Measurements from ENCODE around the gene GLRA1.
"Not testable (repeated sequence)": the region's sequence is repeated elsewhere in the genome, so short reads cannot be mapped to it uniquely, and the experiment has no call there.

Gene GLRA1

DNA sequence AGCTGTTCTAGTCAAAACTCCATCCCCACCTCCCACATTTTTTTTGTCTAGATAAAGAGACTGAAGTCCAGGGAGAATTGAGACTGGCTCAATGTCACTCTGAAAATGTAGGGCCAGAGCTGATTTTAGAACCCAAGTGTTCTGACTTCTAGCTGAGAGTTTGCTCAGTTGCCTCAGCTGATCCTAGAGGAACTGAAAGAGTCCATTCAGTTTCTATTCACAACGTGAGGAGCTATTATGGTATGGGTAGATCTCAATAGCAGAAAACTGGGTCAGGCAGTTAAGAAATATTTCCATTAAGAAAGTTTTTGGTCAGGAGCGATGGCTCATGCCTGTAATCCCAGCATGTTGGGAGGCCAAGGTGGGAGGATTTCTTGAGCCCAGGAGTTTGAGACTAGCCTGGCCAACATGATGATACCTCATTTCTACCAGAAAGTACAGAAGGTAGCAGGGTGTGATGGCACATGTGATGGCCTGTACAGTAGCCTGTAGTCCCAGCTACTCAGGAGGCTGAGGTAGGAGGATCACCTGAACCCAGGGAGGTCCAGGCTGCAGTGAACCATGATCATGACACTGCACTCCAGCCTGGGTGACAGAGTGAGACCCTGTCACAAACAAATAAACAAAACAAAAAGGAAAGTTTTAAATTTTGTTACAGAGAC, 61.7 kb downstream of the GLRA1 start:
- Histone ChIP-seq H4K91ac (ENCODE audit: low read length) (no peak overlapping the region), H3K4ac (ENCODE audit: low read depth in 1 of 2, low read length in 2 of 2) (no peak overlapping the region), H3K9ac (ENCODE audit: low read length) (no peak overlapping the region), H3K4me1 (ENCODE audit: control insufficient read depth, insufficient read depth, low read depth, low read length) (no peaks in the 10 kb centered on the region), H2BK5ac (ENCODE audit: low read depth, low read length, poor library complexity, severe bottlenecking) (no peak overlapping the region), H3K27me3 (ENCODE audit: control insufficient read depth in 1 of 2, insufficient read depth in 1 of 2, low read length in 2 of 2) (peaks cover 0 to 4% of the 10 kb centered on the region in 2 experiments), H3K79me1 (replicated peaks; ENCODE audit: low read length, poor library complexity, severe bottlenecking) (no peaks in the 10 kb centered on the region), H2AK5ac (ENCODE audit: low read length, severe bottlenecking) (no peak overlapping the region), H2BK12ac (ENCODE audit: low read length in 2 of 2) (no peak overlapping the region), H3K14ac (ENCODE audit: low read length in 2 of 2) (no peak overlapping the region), H3K18ac (ENCODE audit: low read depth in 1 of 2, low read length in 2 of 2) (no peak overlapping the region), H3K4me3 (ENCODE audit: insufficient read depth in 1 of 2, low read depth in 1 of 2, low read length in 2 of 2) (no peak overlapping the region), H2AFZ (ENCODE audit: low read depth, low read length) (no peak overlapping the region), H3K23ac (ENCODE audit: low read length in 2 of 2) (no peak overlapping the region), H3K36me3 (ENCODE audit: control insufficient read depth in 1 of 2, insufficient read depth in 2 of 2, low read depth in 1 of 2, low read length in 2 of 2) (no peaks in the 10 kb centered on the region), H4K8ac (ENCODE audit: low read length) (no peak overlapping the region), H2BK120ac (ENCODE audit: low read depth, low read length) (no peak overlapping the region), H3K9me3 (ENCODE audit: control insufficient read depth, low read length) (no peaks in the 10 kb centered on the region), H2BK15ac (ENCODE audit: low read depth, poor library complexity, severe bottlenecking) (no peak overlapping the region), H3K4me2 (ENCODE audit: low read length, poor library complexity, severe bottlenecking) (no peak overlapping the region), H3K27ac (ENCODE audit: low read length, poor library complexity, severe bottlenecking) (no peak overlapping the region)
- 70% methylated on average over 2 of the region's 2 CpGs for WGBS
- DNase-seq: no peak

DNA sequence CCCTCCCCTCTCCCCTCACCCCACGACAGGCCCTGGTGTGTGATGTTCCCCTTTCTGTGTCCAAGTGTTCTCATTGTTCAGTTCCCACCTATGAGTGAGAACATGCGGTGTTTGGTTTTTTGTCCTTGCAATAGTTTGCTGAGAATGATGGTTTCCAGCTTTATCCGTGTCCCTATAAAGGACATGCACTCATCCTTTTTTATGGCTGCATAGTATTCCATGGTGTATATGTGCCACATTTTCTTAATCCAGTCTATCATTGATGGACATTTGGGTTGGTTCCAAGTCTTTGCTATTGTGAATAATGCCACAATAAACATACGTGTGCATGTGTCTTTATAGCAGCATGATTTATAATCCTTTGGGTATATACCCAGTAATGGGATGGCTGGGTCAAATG, 63.8 kb downstream of the GLRA1 start:
- not testable (repeated sequence) for H3K18ac ChIP-seq (ENCODE audit: low read depth in 1 of 2, low read length in 2 of 2); H2BK120ac ChIP-seq (ENCODE audit: low read depth, low read length); H2AFZ ChIP-seq (ENCODE audit: low read depth, low read length); H2BK15ac ChIP-seq (ENCODE audit: low read depth, poor library complexity, severe bottlenecking); H4K91ac ChIP-seq (ENCODE audit: low read length); H3K4ac ChIP-seq (ENCODE audit: low read depth in 1 of 2, low read length in 2 of 2); H3K4me3 ChIP-seq (ENCODE audit: insufficient read depth in 1 of 2, low read depth in 1 of 2, low read length in 2 of 2); H3K36me3 ChIP-seq (ENCODE audit: control insufficient read depth in 1 of 2, insufficient read depth in 2 of 2, low read depth in 1 of 2, low read length in 2 of 2); H3K27ac ChIP-seq (ENCODE audit: low read length, poor library complexity, severe bottlenecking); H3K14ac ChIP-seq (ENCODE audit: low read length in 2 of 2); H3K4me2 ChIP-seq (ENCODE audit: low read length, poor library complexity, severe bottlenecking); H3K9ac ChIP-seq (ENCODE audit: low read length); H2BK5ac ChIP-seq (ENCODE audit: low read depth, low read length, poor library complexity, severe bottlenecking); H3K27me3 ChIP-seq (ENCODE audit: control insufficient read depth in 1 of 2, insufficient read depth in 1 of 2, low read length in 2 of 2); H2BK12ac ChIP-seq (ENCODE audit: low read length in 2 of 2); DNase-seq; H4K8ac ChIP-seq (ENCODE audit: low read length); H3K23ac ChIP-seq (ENCODE audit: low read length in 2 of 2); H3K79me1 ChIP-seq (replicated peaks; ENCODE audit: low read length, poor library complexity, severe bottlenecking); H2AK5ac ChIP-seq (ENCODE audit: low read length, severe bottlenecking); H3K4me1 ChIP-seq (ENCODE audit: control insufficient read depth, insufficient read depth, low read depth, low read length); H3K9me3 ChIP-seq (ENCODE audit: control insufficient read depth, low read length)
- 33% methylated on average over 1 of the region's 4 CpGs for WGBS

DNA sequence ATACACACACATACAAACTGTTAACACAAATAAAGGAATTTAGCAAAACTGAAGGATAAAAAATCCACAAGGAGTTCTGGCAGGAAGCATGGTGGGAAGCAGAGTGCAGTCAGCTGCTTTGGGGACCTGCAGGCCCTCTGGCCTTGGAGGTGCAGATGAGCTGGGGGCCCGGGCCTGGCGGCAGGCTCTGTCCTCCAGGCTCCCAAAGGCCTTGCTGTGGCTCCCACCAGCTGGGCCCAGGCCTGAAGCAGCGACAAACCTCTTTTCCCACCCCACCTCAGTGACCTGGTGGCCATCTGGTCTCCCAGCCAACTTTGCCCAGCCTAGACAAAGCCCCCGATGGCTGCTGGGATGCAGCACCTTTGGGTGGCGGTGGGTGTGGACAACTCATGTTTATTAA, 67.8 kb downstream of the GLRA1 start:
- H2AFZ ChIP-seq (ENCODE audit: low read depth, low read length): no peak overlapping the region
- no peak overlapping the region for H4K91ac ChIP-seq (ENCODE audit: low read length)
- no peak overlapping the region for H2BK120ac ChIP-seq (ENCODE audit: low read depth, low read length)
- no peak overlapping the region for H3K4me2 ChIP-seq (ENCODE audit: low read length, poor library complexity, severe bottlenecking)
- H2AK5ac ChIP-seq (ENCODE audit: low read length, severe bottlenecking): no peak overlapping the region
- H4K8ac ChIP-seq (ENCODE audit: low read length): no peak overlapping the region
- H3K4me1 ChIP-seq (ENCODE audit: control insufficient read depth, insufficient read depth, low read depth, low read length): no peaks in the 10 kb centered on the region
- no peaks in the 10 kb centered on the region for H3K27me3 ChIP-seq (ENCODE audit: control insufficient read depth in 1 of 2, insufficient read depth in 1 of 2, low read length in 2 of 2)
- WGBS: 82% methylated on average over 5 of the region's 5 CpGs
- no peaks in the 10 kb centered on the region for H3K36me3 ChIP-seq (ENCODE audit: control insufficient read depth in 1 of 2, insufficient read depth in 2 of 2, low read depth in 1 of 2, low read length in 2 of 2)
- H3K4me3 ChIP-seq (ENCODE audit: insufficient read depth in 1 of 2, low read depth in 1 of 2, low read length in 2 of 2): peak overlapping the region in 1 of 2 experiments; percentile 4
- H2BK5ac ChIP-seq (ENCODE audit: low read depth, low read length, poor library complexity, severe bottlenecking): no peak overlapping the region
- H2BK12ac ChIP-seq (ENCODE audit: low read length in 2 of 2): no peak overlapping the region
- H3K9ac ChIP-seq (ENCODE audit: low read length): no peak overlapping the region
- H3K4ac ChIP-seq (ENCODE audit: low read depth in 1 of 2, low read length in 2 of 2): no peak overlapping the region
- no peak overlapping the region for H3K14ac ChIP-seq (ENCODE audit: low read length in 2 of 2)
- DNase-seq: no peak
- H2BK15ac ChIP-seq (ENCODE audit: low read depth, poor library complexity, severe bottlenecking): no peak overlapping the region
- H3K79me1 ChIP-seq (replicated peaks; ENCODE audit: low read length, poor library complexity, severe bottlenecking): no peaks in the 10 kb centered on the region
- H3K18ac ChIP-seq (ENCODE audit: low read depth in 1 of 2, low read length in 2 of 2): no peak overlapping the region
- no peak overlapping the region for H3K23ac ChIP-seq (ENCODE audit: low read length in 2 of 2)
- no peaks in the 10 kb centered on the region for H3K9me3 ChIP-seq (ENCODE audit: control insufficient read depth, low read length)
- no peak overlapping the region for H3K27ac ChIP-seq (ENCODE audit: low read length, poor library complexity, severe bottlenecking)

- no peak overlapping the region for H3K23ac ChIP-seq (ENCODE audit: low read length in 2 of 2)
- DNase-seq: no peak
- H2BK12ac ChIP-seq (ENCODE audit: low read length in 2 of 2): no peak overlapping the region
- H3K9ac ChIP-seq (ENCODE audit: low read length): no peak overlapping the region
- H4K8ac ChIP-seq (ENCODE audit: low read length): no peak overlapping the region
- no peak overlapping the region for H3K4ac ChIP-seq (ENCODE audit: low read depth in 1 of 2, low read length in 2 of 2)
- WGBS: 67% methylated on average over 4 of the region's 4 CpGs
- no peak overlapping the region for H3K18ac ChIP-seq (ENCODE audit: low read depth in 1 of 2, low read length in 2 of 2)
- H2BK5ac ChIP-seq (ENCODE audit: low read depth, low read length, poor library complexity, severe bottlenecking): no peak overlapping the region
- H3K14ac ChIP-seq (ENCODE audit: low read length in 2 of 2): no peak overlapping the region
- H2AK5ac ChIP-seq (ENCODE audit: low read length, severe bottlenecking): no peak overlapping the region
- H3K36me3 ChIP-seq (ENCODE audit: control insufficient read depth in 1 of 2, insufficient read depth in 2 of 2, low read depth in 1 of 2, low read length in 2 of 2): no peaks in the 10 kb centered on the region
- H4K91ac ChIP-seq (ENCODE audit: low read length): no peak overlapping the region
- H3K4me1 ChIP-seq (ENCODE audit: control insufficient read depth, insufficient read depth, low read depth, low read length): no peaks in the 10 kb centered on the region
- H3K4me3 ChIP-seq (ENCODE audit: insufficient read depth in 1 of 2, low read depth in 1 of 2, low read length in 2 of 2): no peak overlapping the region
- no peaks in the 10 kb centered on the region for H3K79me1 ChIP-seq (replicated peaks; ENCODE audit: low read length, poor library complexity, severe bottlenecking)
- H2BK120ac ChIP-seq (ENCODE audit: low read depth, low read length): no peak overlapping the region
- H3K27me3 ChIP-seq (ENCODE audit: control insufficient read depth in 1 of 2, insufficient read depth in 1 of 2, low read length in 2 of 2): no peaks in the 10 kb centered on the region
- H3K27ac ChIP-seq (ENCODE audit: low read length, poor library complexity, severe bottlenecking): no peak overlapping the region
- no peak overlapping the region for H3K4me2 ChIP-seq (ENCODE audit: low read length, poor library complexity, severe bottlenecking)
- no peak overlapping the region for H2BK15ac ChIP-seq (ENCODE audit: low read depth, poor library complexity, severe bottlenecking)
- H2AFZ ChIP-seq (ENCODE audit: low read depth, low read length): no peak overlapping the region
- H3K9me3 ChIP-seq (ENCODE audit: control insufficient read depth, low read length): no peaks in the 10 kb centered on the region
Observed at GRCh38 chr5:151855701-151856100, 69.0 kb downstream of the GLRA1 start.

Data from mesenchymal stem cell (in vitro differentiated cells and primary cell).